HG03025 (cell line): ENCODE data around the gene ZNF724.
A peak's percentile ranks its signal among the peaks of the same experiment; 100 is the strongest.
"Not testable (repeated sequence)": the region's sequence is repeated elsewhere in the genome, so short reads cannot be mapped to it uniquely, and the experiment has no call there.

Experiments used
- ATAC-seq: cut with Tn5 transposase; IDR thresholded peaks from one replicate; pipeline ENCODE4 v1.9.1; 2021; ENCODE audit warnings: mild to moderate bottlenecking, moderate library complexity; ENCODE audit not compliant: unreplicated experiment, low FRiP score

The ZNF724 gene

GRCh38 chr19:23249911-23250649 lies at the start of gene ZNF724:
ZNF724 (minus strand) TSS chr19:23250394; CDS start chr19:23250242, 152 bp downstream.
- peak; percentile 97 for ATAC-seq

DNA sequence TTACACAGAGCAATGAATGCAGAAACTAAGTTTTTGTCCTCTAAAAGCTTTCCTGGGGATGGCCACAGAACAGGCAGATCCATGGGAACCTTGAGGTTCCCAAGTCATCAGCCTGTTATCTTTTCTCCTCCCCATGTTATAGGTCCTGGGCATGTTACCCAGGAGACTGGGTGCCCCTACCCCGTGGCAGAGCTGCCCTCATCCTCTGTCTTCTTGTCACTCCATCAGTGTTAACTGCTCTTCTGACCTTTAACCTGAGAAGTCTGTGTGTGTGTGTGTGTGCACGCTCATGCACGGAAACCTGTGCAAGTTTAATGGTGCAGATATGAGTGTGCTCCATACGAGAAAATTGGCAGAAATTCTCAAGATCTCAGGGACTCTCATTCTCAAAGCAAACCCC lies 43.9 kb upstream of the ZNF724 start:
- no peak for ATAC-seq

DNA sequence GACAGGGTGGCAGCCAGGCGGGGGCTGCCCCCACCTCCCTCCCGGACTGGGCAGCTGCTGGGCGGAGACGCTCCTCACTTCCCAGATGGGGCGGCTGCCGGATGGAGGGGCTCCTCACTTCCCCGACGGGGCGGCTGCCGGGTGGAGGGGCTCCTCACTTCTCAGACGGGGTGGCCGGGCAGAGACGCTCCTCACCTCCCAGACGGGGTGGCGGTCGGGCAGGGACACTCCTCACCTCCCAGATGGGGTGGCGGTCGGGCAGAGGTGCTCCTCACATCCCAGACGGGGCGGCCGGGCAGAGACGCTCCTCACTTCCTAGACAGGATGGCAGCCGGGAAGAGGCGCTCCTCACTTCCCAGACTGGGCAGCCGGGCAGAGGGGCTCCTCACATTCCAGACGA lies 39.8 kb upstream of the ZNF724 start:
- ATAC-seq, result not testable (repeated sequence)

GRCh38 chr19:23287620-23288019 lies 37.4 kb upstream of the ZNF724 start:
- ATAC-seq, result no peak

DNA sequence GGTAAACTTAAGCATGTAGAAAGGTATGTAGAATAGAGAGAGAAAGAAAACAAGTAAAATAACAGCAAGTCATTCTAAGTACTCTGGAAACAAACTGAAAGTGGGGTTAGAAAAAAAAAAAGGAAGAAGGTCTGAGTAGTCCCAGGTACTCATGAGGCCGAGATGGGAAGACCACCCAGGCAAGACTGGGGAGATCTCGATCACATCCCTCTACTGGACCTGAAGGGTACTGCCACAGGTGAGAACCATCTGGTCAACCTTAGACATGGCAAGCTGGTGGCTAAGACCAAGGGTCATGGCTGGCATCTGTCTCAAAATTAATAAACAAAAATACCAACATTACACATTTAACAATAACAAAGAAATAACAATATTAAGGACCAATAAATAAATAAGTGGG lies 36.3 kb upstream of the ZNF724 start:
- no peak for ATAC-seq

- ATAC-seq, result no peak
Measured at GRCh38 chr19:23285948-23286347, 35.8 kb upstream of the ZNF724 start.

DNA sequence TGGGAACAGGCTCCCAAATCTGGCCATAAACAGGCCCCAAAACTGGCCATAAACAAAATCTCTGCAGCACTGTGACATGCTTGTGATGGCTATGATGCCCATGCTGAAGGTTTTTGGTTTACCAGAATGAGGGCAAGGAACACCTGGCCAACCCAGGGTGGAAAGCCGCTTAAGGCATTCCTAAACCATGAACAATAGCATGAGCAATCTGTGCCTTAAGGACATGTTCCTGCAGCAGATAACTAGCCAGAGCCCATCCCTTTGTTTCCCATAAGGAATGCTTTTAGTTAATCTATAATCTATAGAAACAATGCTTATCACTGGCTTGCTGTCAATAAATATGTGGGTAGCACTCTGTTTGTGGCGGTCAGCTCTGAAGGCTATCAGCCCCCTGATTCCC lies 35.1 kb upstream of the ZNF724 start:
- not testable (repeated sequence) for ATAC-seq

DNA sequence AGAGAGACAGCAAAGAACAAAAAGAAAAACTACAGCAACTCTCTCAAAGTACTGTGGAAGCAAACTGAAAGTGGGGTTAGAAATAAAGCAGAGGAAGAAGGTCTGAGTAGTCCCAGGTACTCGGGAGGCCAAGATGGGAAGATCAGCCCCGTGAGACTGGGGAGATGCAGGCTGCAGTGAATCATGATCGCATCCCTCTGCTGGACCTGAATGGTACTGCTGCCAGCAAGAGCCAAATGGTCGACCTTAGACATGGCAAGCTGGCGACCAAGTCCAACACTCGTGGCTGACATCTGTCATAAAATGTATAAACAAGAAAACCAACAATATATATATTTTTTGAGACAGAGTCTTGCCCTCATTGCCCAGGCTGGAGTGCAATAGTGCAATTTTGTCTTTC lies 33.7 kb upstream of the ZNF724 start:
- no peak for ATAC-seq

- ATAC-seq, result no peak
Measured at GRCh38 chr19:23281663-23282276, 31.6 kb upstream of the ZNF724 start.

GRCh38 chr19:23278118-23278517 lies 27.9 kb upstream of the ZNF724 start:
- not testable (repeated sequence) for ATAC-seq

GRCh38 chr19:23273590-23274412 lies 23.6 kb upstream of the ZNF724 start:
- peak; percentile 98 for ATAC-seq

GRCh38 chr19:23273022-23273589 lies 22.9 kb upstream of the ZNF724 start:
- ATAC-seq, result no peak

DNA sequence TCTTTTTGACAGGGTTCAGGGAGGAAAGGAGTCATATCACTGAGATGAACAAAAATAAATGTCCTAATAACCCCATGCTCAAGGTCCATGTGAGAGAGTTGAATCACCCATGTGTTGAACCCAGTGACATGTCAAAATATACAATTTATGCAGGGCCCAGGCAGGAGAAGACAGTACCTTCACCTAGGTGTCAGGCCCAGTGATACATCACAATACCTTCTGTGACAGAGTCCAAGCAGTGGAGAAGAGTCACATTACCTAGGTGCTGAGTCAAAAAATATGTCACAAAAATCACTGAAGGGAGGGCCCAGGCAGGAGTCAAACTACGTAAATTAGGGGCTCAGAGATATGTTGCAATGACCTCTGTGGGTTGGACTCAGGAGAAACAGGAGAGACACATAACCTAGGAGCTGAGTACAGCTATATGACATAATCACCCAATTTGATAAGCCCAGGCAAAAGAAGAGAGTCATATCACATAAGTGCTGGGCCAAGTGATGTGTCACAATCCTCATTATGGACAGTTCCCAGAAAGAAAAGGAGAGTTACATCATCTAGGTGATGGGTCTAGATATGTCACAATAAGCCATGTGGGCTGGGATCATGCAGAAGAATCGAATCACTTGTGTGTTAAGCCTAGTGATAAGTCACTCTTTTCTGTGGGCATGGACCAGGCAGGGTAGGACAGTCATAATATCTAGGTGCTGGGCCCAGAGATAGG lies 13.8 kb upstream of the ZNF724 start:
- ATAC-seq, result no peak

GRCh38 chr19:23263396-23263795 lies 13.2 kb upstream of the ZNF724 start:
- no peak for ATAC-seq

DNA sequence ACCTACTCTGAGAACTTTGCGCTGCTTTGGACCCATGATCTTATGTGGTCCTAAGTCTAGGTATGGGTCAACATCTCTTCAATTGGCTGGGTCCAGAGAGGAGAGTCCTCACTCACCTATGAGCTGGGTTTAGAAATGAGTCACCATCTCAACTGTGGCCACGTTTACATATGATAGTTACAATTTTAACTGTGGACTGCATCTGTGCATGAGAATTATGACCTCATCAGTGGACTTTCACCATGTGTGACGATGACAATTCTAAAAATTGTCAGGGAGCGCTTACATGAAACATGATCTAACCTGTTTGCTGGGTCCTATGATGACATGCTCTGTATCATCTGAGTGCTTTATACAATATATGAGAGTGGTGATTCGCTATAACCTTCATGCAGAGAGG lies 12.7 kb upstream of the ZNF724 start:
- no peak for ATAC-seq

- no peak for ATAC-seq
Measured at GRCh38 chr19:23261496-23262020, 11.4 kb upstream of the ZNF724 start.

DNA sequence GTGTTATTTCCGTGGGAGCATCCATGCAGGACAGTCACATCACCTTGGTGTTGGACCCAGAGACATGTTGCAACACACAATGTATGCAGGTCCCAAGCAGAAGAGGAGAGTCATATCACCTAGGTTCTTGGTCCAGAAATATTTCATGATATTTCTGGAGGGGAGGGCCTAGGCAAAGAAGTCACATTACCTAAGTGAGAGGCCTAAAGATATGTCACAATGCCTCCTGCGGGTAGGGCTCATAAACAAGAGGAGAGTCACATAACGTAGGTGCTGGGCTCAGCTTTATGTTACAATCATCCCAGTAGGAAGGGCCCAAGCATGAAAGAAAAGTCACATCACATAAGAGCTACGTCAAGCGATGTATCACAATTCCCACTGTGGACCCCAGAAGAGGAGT lies 10.8 kb upstream of the ZNF724 start:
- no peak for ATAC-seq

DNA sequence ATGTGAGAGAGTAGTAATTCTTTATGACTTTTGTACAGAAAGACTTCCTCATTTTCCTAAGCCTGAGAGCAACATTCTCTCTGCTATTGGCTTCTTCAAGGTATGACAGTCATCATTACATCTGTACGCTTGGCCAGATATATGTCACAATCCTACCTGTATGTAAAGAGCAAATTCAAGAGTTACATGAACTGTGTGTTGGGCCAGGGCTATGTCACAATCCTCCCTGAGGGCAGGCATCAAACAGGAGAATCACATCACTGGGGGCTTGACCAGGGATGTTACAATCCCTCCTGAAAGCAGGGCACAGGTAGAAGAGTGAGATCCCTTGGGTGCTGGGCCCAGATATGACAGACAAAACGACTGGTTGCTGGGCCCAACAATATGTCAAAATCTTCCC lies 9.8 kb upstream of the ZNF724 start:
- ATAC-seq, result no peak

DNA sequence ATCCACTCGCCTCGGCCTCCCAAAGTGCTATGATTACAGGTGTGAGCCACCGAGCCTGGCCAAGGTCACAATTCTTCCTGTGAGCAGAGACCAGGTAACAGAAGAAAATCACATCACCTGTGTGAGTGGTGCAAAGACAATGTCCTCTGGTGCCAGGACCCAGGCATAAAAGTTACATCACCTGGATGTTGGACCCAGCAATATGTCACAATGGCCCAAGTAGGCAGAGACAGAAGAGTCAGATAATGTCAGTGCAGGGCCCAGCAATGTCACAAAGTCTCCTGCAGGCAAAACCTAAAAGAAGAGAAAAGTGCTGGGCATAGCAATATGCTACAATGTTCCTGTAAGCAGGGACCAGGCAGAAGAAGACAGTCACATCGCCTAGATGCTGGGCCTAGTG lies 5.5 kb upstream of the ZNF724 start:
- ATAC-seq, result no peak
